LNCaP clone FGC (cell line): ENCODE data around the gene CCDC80.
"Not testable (repeated sequence)": the region's sequence is repeated elsewhere in the genome, so short reads cannot be mapped to it uniquely, and the experiment has no call there.

Experiments used
- DNase-seq: peaks from one replicate; pipeline ENCODE4 v3.0.0-alpha.2; 2011; ENCODE audit warnings: low read depth
- H3K4me3 ChIP-seq: 2 replicates; pipeline ENCODE4 v1.5.1; 2011; ENCODE audit warnings: mild to moderate bottlenecking, low read depth, low read length, control low read depth
- CTCF ChIP-seq: IDR thresholded peaks from 2 replicates; pipeline ENCODE4 v1.5.1; 2012; ENCODE audit warnings: mild to moderate bottlenecking; ENCODE audit not compliant: control insufficient read depth, insufficient read depth; ENCODE audit errors: extremely low read depth

CCDC80 gene

DNA sequence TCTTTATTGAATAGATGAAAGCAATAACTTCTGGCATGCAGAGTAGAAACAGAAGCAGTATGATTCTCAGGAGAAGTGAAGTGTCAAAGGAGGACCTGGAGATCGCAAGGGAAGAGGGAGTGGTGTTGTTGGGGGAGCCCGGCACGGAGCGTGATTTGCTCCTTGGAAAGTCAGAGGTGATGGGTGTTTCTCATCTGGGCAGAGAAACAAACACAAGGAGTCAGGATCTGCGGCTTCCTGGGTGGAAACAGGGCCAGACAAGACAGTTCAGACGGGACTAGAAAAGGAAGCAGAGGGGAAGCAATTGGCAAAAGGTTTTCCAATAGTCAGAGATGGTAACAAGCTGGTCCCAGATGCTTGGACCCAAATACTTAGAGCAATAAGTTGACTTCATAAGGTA is 34.4 kb upstream of the CCDC80 start:
- DNase-seq = no peak
- H3K4me3 ChIP-seq = no peak overlapping the region
- TF ChIP-seq CTCF = no peak

DNA sequence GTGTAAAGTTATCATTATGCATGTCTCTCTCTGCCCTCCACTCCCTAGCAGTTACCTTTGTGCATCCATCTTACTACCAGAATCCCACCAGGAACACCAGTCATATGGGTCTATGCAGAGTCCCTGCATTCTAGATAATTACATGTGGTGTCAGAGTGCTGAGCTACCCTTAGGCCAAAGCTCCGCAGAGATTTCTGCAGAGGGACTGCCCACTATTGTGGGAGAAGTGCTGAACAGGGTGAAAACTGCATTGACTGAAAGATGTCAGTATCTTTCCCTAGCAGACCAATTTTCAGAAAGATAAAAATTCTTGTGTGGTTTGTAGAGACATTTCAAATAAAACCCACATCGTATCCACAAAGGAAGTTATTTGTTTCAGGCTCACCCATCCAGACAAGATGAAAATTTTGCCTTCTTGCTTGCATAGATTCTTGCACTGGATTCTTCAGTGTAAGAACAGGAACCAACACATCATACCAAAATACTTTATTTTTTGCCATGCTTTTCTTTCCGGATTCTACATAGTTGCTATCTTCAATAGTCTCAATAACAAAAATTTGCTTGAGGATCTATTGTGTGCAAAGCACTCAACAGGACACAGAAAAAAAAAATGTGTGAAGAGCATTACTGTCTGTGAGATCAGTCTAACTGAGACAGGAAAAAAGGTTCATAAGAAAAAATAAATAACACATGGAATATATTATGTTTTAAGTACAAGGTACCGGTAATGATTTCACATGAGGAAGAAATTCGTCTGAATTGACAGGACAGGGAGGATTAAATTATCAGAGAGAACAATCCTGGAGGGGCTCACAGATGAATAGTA is 32.0 kb upstream of the CCDC80 start:
- DNase-seq = no peak
- H3K4me3 ChIP-seq = no peak overlapping the region
- TF ChIP-seq CTCF = no peak

- H3K4me3 ChIP-seq = no peak overlapping the region
- DNase-seq = no peak
- TF ChIP-seq CTCF = no peak
Observed at GRCh38 chr3:112671930-112672715, 31.2 kb upstream of the CCDC80 start.

- no peak for DNase-seq
- TF ChIP-seq CTCF = no peak
- no peak overlapping the region for H3K4me3 ChIP-seq
Observed at GRCh38 chr3:112670824-112671223, 29.9 kb upstream of the CCDC80 start.

GRCh38 chr3:112667599-112667998 is 26.7 kb upstream of the CCDC80 start:
- TF ChIP-seq CTCF = no peak
- H3K4me3 ChIP-seq = no peak overlapping the region
- DNase-seq = no peak

- DNase-seq = not testable (repeated sequence)
- H3K4me3 ChIP-seq = peak overlapping the region; percentile 19; the same call in 1 of the 2 replicates
Observed at GRCh38 chr3:112665009-112665408, 24.1 kb upstream of the CCDC80 start.

DNA sequence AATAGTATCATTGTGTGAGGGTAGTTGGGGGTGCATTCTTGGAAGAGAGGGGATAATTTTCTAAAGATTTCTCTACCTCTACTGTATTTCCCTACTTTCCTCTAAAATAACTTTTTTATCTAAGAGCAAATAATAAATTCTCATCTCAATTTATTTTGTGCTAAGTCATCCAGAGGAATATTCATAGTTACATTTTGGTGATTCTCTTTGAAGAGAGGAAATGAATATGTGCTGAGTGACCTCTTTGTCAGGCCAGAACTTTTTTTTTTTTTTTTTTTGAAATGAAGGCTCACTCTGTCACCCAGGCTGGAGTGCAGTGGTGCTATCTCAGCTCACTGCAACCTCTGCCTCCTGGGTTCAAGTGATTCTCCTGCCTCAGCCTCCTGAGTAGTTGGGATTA is 15.1 kb upstream of the CCDC80 start:
- TF ChIP-seq CTCF = no peak
- DNase-seq = no peak
- no peak overlapping the region for H3K4me3 ChIP-seq
